ENCODE measurements around the gene CMSS1.

CMSS1 gene

GRCh38 chr3:100179692-100180349 is 362.2 kb downstream of the CMSS1 start:
- no peak for DNase-seq (ENCODE audit: low read depth in 2 of 2)

- DNase-seq (ENCODE audit: low read depth in 2 of 2), result no peak
Measured at GRCh38 chr3:100183608-100184125, 366.0 kb downstream of the CMSS1 start.

GRCh38 chr3:100184948-100185570 is 367.4 kb downstream of the CMSS1 start:
- no peak for DNase-seq (ENCODE audit: low read depth in 2 of 2)

- no peak for DNase-seq (ENCODE audit: low read depth in 2 of 2)
Measured at GRCh38 chr3:100185847-100186246, 368.2 kb downstream of the CMSS1 start.

GRCh38 chr3:100189444-100189964 is 371.8 kb downstream of the CMSS1 start:
- no peak for DNase-seq (ENCODE audit: low read depth in 2 of 2)

GRCh38 chr3:100195375-100195774 is 377.7 kb downstream of the CMSS1 start:
- no peak for DNase-seq (ENCODE audit: low read depth in 2 of 2)

GRCh38 chr3:100197876-100198275 is 380.2 kb downstream of the CMSS1 start:
- no peak for DNase-seq (ENCODE audit: low read depth in 2 of 2)

GRCh38 chr3:100198579-100199269 is 381.1 kb downstream of the CMSS1 start:
- no peak for DNase-seq (ENCODE audit: low read depth in 2 of 2)

- DNase-seq (ENCODE audit: low read depth in 2 of 2), result no peak
Measured at GRCh38 chr3:100205171-100205570, 387.5 kb downstream of the CMSS1 start.

GRCh38 chr3:100206687-100207086 is 389.0 kb downstream of the CMSS1 start:
- DNase-seq (ENCODE audit: low read depth in 2 of 2), result no peak

- no peak for DNase-seq (ENCODE audit: low read depth in 2 of 2)
Measured at GRCh38 chr3:100207886-100208285, 390.2 kb downstream of the CMSS1 start.

- DNase-seq (ENCODE audit: low read depth in 2 of 2), result no peak
Measured at GRCh38 chr3:100209169-100209568, 391.5 kb downstream of the CMSS1 start.

- no peak for DNase-seq (ENCODE audit: low read depth in 2 of 2)
Measured at GRCh38 chr3:100209948-100210771, 392.5 kb downstream of the CMSS1 start.

- DNase-seq (ENCODE audit: low read depth in 2 of 2), result no peak
Measured at GRCh38 chr3:100210772-100211135, 393.1 kb downstream of the CMSS1 start.

GRCh38 chr3:100213891-100214573 is 396.4 kb downstream of the CMSS1 start:
- no peak for DNase-seq (ENCODE audit: low read depth in 2 of 2)

GRCh38 chr3:100214574-100214964 is 396.9 kb downstream of the CMSS1 start:
- DNase-seq (ENCODE audit: low read depth in 2 of 2), result no peak

- no peak for DNase-seq (ENCODE audit: low read depth in 2 of 2)
Measured at GRCh38 chr3:100216713-100217112, 399.1 kb downstream of the CMSS1 start.

- DNase-seq (ENCODE audit: low read depth in 2 of 2), result no peak
Measured at GRCh38 chr3:100221159-100221558, 403.5 kb downstream of the CMSS1 start.

- no peak for DNase-seq (ENCODE audit: low read depth in 2 of 2)
Measured at GRCh38 chr3:100225193-100225592, 407.5 kb downstream of the CMSS1 start.

GRCh38 chr3:100225883-100226282 is 408.2 kb downstream of the CMSS1 start:
- no peak for DNase-seq (ENCODE audit: low read depth in 2 of 2)

GRCh38 chr3:100226712-100227429 is 409.2 kb downstream of the CMSS1 start:
- DNase-seq (ENCODE audit: low read depth in 2 of 2), result no peak
